Glutamatergic neuron (in vitro differentiated cells): ENCODE measurements around the gene ELOVL6. TPM values are rescaled to one million over a fixed set of nuclear protein-coding genes. Genes with fewer than 3 reads are reported as not detected.

Source experiments
- DNase-seq: peaks from one replicate; pipeline ENCODE4 v3.0.0; 2022
- H3K27ac Mint-ChIP-seq: one replicate; pipeline ENCODE4 v1.8.0; 2020; ENCODE audit warnings: mild to moderate bottlenecking, mixed read lengths, inconsistent platforms; ENCODE audit not compliant: unreplicated experiment
- H3K27me3 Mint-ChIP-seq: one replicate; pipeline ENCODE4 v1.8.0; 2020; ENCODE audit warnings: mild to moderate bottlenecking, moderate library complexity, mixed read lengths, inconsistent platforms; ENCODE audit not compliant: unreplicated experiment
- H3K36me3 Mint-ChIP-seq: one replicate; pipeline ENCODE4 v1.8.0; 2020; ENCODE audit warnings: mild to moderate bottlenecking, mixed read lengths, inconsistent platforms; ENCODE audit not compliant: unreplicated experiment
- H3K4me1 Mint-ChIP-seq: one replicate; pipeline ENCODE4 v1.8.0; 2020; ENCODE audit warnings: mild to moderate bottlenecking, low read depth, mixed read lengths, inconsistent platforms; ENCODE audit not compliant: unreplicated experiment
- H3K4me3 Mint-ChIP-seq: one replicate; pipeline ENCODE4 v1.8.0; 2020; ENCODE audit warnings: mild to moderate bottlenecking, mixed read lengths, inconsistent platforms; ENCODE audit not compliant: unreplicated experiment
- H3K9me3 Mint-ChIP-seq: one replicate; pipeline ENCODE4 v1.8.0; 2020; ENCODE audit warnings: mild to moderate bottlenecking, moderate library complexity, mixed read lengths, inconsistent platforms; ENCODE audit not compliant: unreplicated experiment
- total RNA-seq: library from RNA; stranded (reverse); fragmentation: NEBNext Ultra II Directional; extraction: Animal tissue kit (Norgen Biotek cat#: 25700); gene quantifications from one replicate; pipeline ENCODE4 v1.2.1, GENCODE V29; 2021; ENCODE audit not compliant: unreplicated experiment
- TF ChIP-seq, protein P1 (sequence below): fragments of 200-600 bp; sonication (generic); IDR thresholded peaks from one replicate; pipeline ENCODE4 v1.5.0; 2021; ENCODE audit not compliant: partially characterized antibody, unreplicated experiment

Gene ELOVL6
- total RNA-seq, 1 donor from 2014 or later: 60.1 TPM

- Mint-ChIP-seq H3K4me3 (no peak overlapping the region), H3K4me1 (peaks cover 20% of the 10 kb centered on the region), H3K9me3 (no peaks in the 10 kb centered on the region), H3K27ac (no peak overlapping the region), H3K36me3 (no peaks in the 10 kb centered on the region), H3K27me3 (no peaks in the 10 kb centered on the region)
- TF ChIP-seq, protein P1, sequence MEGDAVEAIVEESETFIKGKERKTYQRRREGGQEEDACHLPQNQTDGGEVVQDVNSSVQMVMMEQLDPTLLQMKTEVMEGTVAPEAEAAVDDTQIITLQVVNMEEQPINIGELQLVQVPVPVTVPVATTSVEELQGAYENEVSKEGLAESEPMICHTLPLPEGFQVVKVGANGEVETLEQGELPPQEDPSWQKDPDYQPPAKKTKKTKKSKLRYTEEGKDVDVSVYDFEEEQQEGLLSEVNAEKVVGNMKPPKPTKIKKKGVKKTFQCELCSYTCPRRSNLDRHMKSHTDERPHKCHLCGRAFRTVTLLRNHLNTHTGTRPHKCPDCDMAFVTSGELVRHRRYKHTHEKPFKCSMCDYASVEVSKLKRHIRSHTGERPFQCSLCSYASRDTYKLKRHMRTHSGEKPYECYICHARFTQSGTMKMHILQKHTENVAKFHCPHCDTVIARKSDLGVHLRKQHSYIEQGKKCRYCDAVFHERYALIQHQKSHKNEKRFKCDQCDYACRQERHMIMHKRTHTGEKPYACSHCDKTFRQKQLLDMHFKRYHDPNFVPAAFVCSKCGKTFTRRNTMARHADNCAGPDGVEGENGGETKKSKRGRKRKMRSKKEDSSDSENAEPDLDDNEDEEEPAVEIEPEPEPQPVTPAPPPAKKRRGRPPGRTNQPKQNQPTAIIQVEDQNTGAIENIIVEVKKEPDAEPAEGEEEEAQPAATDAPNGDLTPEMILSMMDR: no peak
- DNase-seq: no peak
These were observed 89.0 kb downstream of the ELOVL6 start for GRCh38 chr4:110109455-110109854.

DNA sequence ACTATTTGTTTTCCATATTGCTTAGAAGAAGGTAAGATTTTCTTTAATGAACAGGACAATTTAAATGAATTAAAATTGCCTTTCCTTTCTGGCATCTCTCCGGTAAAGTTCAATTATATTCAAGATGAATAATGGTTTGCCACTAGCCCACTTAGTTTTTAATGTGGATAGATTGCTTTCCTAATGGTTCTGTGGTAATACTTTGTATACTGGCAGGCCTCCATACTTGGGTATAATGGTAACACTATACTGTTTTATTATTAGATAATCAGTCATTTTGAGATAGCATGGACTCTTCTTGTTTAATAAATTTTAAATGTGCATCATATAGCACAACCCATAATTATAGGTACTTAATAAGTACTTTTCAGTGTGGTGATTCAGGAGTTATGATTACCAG is 89.5 kb downstream of the ELOVL6 start:
- no peak for DNase-seq
- Mint-ChIP-seq H3K27ac (no peak overlapping the region), H3K4me3 (no peak overlapping the region), H3K36me3 (no peaks in the 10 kb centered on the region), H3K9me3 (no peaks in the 10 kb centered on the region), H3K4me1 (peaks cover 20% of the 10 kb centered on the region), H3K27me3 (no peaks in the 10 kb centered on the region)
- TF ChIP-seq, protein P1: no peak

DNA sequence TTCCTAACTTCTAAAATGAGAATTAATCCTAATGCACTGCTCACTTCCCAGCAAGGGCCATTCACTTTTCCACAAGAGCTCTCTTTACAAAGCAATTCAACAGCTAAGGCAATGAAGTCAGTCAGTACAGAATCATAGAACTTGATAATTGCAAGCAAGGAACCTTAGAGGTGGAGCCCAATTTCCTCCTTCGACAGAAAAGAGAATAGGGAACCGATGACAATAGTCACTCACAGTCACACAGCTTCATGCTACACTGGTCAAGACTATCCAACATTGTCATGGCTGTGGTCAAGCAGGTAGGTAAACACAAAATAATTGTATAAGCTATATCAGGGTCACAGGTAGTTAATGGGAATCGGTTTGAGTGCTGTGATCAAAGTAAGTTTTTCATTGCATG is 90.0 kb downstream of the ELOVL6 start:
- Mint-ChIP-seq H3K27ac (no peak overlapping the region), H3K4me1 (peaks cover 20% of the 10 kb centered on the region), H3K27me3 (no peaks in the 10 kb centered on the region), H3K36me3 (no peaks in the 10 kb centered on the region), H3K9me3 (no peaks in the 10 kb centered on the region), H3K4me3 (no peak overlapping the region)
- TF ChIP-seq, protein P1: no peak
- no peak for DNase-seq

- no peaks in the 10 kb centered on the region for H3K9me3 Mint-ChIP-seq
- no peak overlapping the region for H3K27ac Mint-ChIP-seq
- TF ChIP-seq, protein P1: no peak
- peaks cover 20% of the 10 kb centered on the region for H3K4me1 Mint-ChIP-seq
- no peak for DNase-seq
- no peaks in the 10 kb centered on the region for H3K27me3 Mint-ChIP-seq
- no peak overlapping the region for H3K4me3 Mint-ChIP-seq
- H3K36me3 Mint-ChIP-seq: peaks cover 3% of the 10 kb centered on the region
These were observed 90.5 kb downstream of the ELOVL6 start for GRCh38 chr4:110107866-110108265.

GRCh38 chr4:110106931-110107296 is 91.5 kb downstream of the ELOVL6 start:
- no peak overlapping the region for H3K27ac Mint-ChIP-seq
- no peaks in the 10 kb centered on the region for H3K9me3 Mint-ChIP-seq
- H3K4me1 Mint-ChIP-seq: peaks cover 18% of the 10 kb centered on the region
- H3K27me3 Mint-ChIP-seq: no peaks in the 10 kb centered on the region
- TF ChIP-seq, protein P1: no peak
- no peak overlapping the region for H3K4me3 Mint-ChIP-seq
- peaks cover 4% of the 10 kb centered on the region for H3K36me3 Mint-ChIP-seq
- DNase-seq: no peak
